Activated CD4-positive, alpha-beta T cell treated with anti-CD3 and anti-CD28 coated beads, Interleukin-2, amount 10 ng/mL, durations not matched to agents 24 days and 14 days (primary cell): ENCODE data around the gene RHOF. TPM values are rescaled to one million over a fixed set of nuclear protein-coding genes. Genes with fewer than 3 reads are reported as not detected.

Experiments used
- DNase-seq: peaks from one replicate; pipeline ENCODE4 v3.0.0; 2022
- H3K27ac Mint-ChIP-seq: one replicate; pipeline ENCODE4 v1.8.0; 2022; ENCODE audit warnings: mild to moderate bottlenecking, mixed read lengths
- H3K27me3 Mint-ChIP-seq: one replicate; pipeline ENCODE4 v1.8.0; 2022; ENCODE audit warnings: mixed read lengths
- H3K36me3 Mint-ChIP-seq: one replicate; pipeline ENCODE4 v1.8.0; 2022; ENCODE audit warnings: low read depth, mild to moderate bottlenecking, mixed read lengths
- H3K4me1 Mint-ChIP-seq: one replicate; pipeline ENCODE4 v1.8.0; 2021; ENCODE audit warnings: mixed read lengths
- H3K4me3 Mint-ChIP-seq: one replicate; pipeline ENCODE4 v1.8.0; 2022; ENCODE audit warnings: mild to moderate bottlenecking, moderate library complexity, mixed read lengths
- H3K9me3 Mint-ChIP-seq: one replicate; pipeline ENCODE4 v1.8.0; 2021; ENCODE audit warnings: mixed read lengths
- intact Hi-C: fragments of 100-400 bp; cut with micrococcal nuclease; formaldehyde crosslinking; loops from one replicate; pipeline ENCODE4 v1.15.1; 2023
- total RNA-seq: library from RNA; stranded (reverse); gene quantifications from 2 replicates; pipeline ENCODE4 v1.2.3, GENCODE V29; 2022

Gene RHOF
- total RNA-seq, 1 donor from 2014 or later: 114 TPM

DNA sequence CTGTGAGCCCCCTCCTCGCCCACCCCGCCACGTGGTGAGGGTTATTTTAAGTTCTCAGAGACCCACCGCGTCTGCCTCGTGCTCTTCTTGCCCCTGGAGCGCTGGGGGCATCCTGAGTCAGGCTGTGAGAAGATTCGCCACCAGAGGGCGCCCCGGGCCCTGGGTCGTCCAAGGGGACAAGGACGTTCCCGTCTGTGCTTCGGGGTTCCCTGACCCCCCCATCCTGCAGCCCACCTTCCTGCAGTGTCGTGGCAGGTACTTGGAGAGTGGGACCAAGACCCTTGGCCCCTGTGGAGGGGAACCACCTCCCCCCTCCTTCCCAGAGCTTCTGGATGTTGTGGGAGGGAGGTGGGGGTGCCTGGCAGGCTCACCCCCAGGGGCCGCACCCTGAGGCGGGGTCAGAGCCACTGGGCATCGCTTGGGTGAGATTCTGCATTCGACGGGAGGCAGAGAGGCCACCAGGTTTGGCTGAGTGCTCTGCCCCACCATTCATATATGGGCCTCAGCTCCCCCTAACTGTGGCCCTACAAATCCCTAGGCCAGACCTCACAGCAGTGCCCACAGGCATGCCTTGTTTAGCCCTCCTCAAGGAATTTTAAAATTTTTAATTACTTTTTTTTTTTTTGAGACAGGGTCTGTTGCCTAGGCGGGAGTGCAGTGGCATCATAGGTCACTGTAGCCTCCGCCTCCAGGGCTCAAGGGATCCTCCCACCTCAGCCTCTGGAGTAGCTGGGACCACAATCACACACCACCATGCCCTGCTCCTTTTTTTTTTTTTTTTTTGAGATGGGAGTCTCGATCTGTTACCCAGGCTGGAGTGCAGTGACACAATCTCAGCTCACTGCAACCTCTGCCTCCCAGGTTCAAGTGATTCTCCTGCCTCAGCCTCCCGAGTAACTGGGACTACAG is 17.0 kb downstream of the RHOF start:
- no peaks in the 10 kb centered on the region for H3K9me3 Mint-ChIP-seq
- H3K36me3 Mint-ChIP-seq: peaks cover 24% of the 10 kb centered on the region
- no peaks in the 10 kb centered on the region for H3K27me3 Mint-ChIP-seq
- intact Hi-C loops: loop anchor here (1.0 kb wide), 2 partner anchors 18 to 36 kb away; no protein-coding TSS in a partner anchor
- H3K27ac Mint-ChIP-seq: peak overlapping the region; percentile 63
- peaks cover 10% of the 10 kb centered on the region for H3K4me1 Mint-ChIP-seq
- peak; percentile 96 for DNase-seq
- H3K4me3 Mint-ChIP-seq: no peak overlapping the region

DNA sequence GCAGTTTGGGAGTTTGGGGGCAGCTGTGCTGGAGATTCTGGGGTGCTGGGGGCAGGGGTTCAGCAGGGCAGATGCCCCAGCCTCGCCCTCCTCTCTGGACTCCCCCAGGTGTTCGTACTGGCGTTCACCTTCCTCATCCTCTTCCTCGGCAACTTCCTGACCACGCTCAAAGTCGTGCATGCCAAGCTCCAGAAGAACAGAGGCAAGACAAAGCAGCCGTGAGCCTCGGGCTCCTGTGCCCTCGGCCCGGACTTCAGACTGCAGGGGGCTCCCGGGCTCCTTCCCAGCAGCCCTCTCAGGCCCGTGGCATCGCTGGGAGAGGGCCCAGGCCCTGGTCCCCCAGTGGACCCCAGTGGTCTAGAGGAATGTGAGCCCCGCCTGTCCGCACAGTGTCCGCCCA is 18.0 kb downstream of the RHOF start:
- no peak for DNase-seq
- Mint-ChIP-seq H3K27me3 (no peaks in the 10 kb centered on the region), H3K9me3 (no peaks in the 10 kb centered on the region), H3K27ac (no peak overlapping the region), H3K36me3 (peaks cover 20% of the 10 kb centered on the region), H3K4me3 (no peak overlapping the region), H3K4me1 (peaks cover 9% of the 10 kb centered on the region)
- intact Hi-C loops: no loop called here

DNA sequence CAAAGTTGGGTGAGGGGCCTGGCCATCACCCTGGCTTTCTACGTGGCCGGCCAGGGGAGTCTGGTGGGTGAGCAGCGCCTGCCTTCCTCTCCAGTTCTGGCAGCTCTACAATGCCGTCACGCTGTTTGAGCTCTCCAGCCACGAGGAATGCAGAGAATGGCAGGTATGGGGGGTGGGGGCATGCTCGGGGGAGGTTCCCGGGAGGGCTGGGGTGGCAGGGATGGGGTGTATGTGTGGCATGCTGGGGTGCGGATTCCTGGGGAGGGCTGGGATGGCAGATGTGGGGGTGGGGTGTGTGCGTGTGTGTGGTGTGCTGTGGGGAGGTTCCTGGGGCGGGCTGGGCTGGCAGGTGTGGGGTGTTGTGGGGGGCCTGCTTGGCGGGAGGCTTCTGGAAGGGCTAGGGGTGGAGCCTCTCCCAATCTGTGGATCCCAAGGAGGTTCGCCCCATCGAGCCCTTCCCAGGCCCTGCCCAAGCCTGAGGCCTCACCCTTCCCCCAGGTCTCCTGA is 18.5 kb downstream of the RHOF start:
- DNase-seq: no peak
- Mint-ChIP-seq H3K4me3 (no peak overlapping the region), H3K27ac (no peak overlapping the region), H3K9me3 (no peaks in the 10 kb centered on the region), H3K36me3 (peaks cover 16% of the 10 kb centered on the region), H3K4me1 (peaks cover 9% of the 10 kb centered on the region), H3K27me3 (no peaks in the 10 kb centered on the region)
- intact Hi-C loops: loop anchor here (5.0 kb wide), 1 partner anchor 63 kb away; the partner anchor contains the start of gene TMEM120B

DNA sequence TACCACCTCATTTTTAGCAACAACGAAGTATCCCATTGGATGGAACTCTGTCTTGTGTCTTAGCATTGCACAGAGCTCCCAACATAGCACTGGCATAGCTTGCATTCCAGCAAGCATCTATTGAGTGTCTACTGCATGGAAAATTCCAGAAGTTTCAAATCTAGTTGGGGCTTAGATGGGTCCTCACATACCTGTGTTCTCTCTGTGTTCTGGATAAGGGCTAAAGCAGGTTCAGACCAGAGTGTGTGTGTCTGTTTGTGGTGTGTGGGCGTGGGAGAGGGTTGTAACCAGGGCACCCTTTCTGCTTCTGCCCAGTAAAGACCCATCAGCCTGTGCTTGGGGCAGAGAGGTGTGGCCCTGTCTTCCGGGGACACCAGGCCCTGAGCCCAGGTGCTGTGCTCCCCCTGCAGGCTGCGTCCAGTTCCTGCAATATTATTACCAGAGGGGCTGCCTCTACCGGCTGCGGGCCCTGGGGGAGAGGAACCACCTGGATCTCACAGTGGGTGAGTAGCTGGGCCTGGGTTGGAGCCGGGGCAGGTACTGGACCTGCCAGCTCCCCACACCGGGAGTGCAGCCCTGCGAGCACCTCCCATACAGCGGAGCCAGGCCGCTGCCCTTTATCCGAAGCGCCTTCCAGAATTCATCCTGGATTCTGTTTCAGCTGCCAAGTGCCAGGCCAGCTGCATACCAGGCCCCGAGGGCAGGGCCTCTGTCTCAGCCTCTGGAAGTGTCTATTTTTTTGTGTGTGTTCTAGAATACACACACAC is 20.3 kb downstream of the RHOF start:
- H3K9me3 Mint-ChIP-seq: no peaks in the 10 kb centered on the region
- H3K27ac Mint-ChIP-seq: no peak overlapping the region
- no peak overlapping the region for H3K4me3 Mint-ChIP-seq

DNA sequence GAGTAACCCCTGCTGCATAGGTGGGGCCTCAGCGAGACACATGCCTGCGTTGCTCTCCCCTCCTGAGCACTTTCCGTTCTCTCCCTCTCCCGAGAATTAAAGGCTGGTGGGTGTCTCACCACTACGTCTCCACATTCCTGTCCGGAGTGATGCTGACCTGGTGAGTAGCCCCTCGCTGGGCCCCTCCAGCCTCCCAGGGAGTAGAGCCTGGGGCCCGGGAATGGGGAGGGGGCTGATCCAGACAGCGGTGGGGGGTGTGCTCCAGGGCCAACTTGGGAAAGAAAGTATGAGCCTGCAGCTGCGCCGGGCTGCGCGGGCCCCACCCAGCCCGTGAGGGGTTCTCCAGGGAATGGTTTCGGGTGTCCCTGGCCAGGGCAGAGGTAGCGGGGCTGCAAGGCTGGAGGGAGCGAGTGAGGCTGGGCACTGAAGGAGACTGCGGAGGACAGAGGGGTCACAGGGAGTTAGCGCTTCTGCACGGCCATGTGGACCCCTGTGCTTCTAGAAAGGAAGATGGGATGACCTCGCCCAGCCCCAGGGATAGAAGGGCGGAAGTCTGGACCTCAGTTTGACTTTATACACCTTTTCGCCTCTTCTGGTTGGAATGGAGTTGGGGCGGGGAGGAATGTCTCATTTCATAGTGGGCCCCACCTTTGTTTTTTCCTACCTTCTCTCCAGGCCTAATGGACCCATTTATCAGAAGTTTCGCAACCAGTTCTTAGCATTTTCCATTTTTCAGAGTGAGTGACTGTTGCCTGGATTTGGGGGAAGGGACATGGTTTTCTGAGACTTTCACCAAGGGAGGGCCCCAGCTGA is 22.5 kb downstream of the RHOF start:
- Mint-ChIP-seq H3K9me3 (no peaks in the 10 kb centered on the region), H3K4me3 (no peak overlapping the region), H3K4me1 (peaks cover 7% of the 10 kb centered on the region), H3K27ac (no peak overlapping the region), H3K27me3 (no peaks in the 10 kb centered on the region), H3K36me3 (peaks cover 1% of the 10 kb centered on the region)
- DNase-seq: no peak
- intact Hi-C loops: loop anchor here (5.0 kb wide), 1 partner anchor 59 kb away; the partner anchor contains the start of gene TMEM120B

More for the DNA sequence above, 20.3 kb downstream of the RHOF start:
- Mint-ChIP-seq H3K36me3 (peaks cover 4% of the 10 kb centered on the region), H3K4me1 (peaks cover 9% of the 10 kb centered on the region), H3K27me3 (no peaks in the 10 kb centered on the region)
- intact Hi-C loops: loop anchor here (1.0 to 5.0 kb wide), 2 partner anchors 61 to 76 kb away; partner anchors contain the start of gene TMEM120B
- DNase-seq: peak; percentile 94

DNA sequence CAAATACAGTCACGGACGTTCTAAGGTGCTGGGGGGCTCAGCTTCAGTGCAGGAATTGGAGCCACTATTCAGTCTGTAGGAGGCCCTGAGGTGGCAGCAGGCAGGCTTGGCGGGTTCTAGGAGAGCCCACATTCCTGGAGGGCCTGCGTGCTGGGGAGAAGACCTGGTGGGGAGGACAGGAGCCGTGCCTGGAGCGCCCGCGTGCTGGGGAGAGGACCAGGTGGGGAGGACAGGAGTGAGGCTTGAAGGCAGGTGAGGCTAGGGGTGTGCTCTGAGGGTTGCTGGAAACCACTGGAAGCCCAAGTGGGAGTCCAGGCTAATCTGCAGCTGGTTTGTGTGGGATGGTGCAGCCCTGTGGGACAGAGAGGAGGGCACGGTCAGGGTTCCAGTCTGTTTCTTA is 23.1 kb downstream of the RHOF start:
- Mint-ChIP-seq H3K27ac (no peak overlapping the region), H3K9me3 (no peaks in the 10 kb centered on the region)
- intact Hi-C loops: loop anchor here (5.0 kb wide), 1 partner anchor 58 kb away; the partner anchor contains the start of gene TMEM120B

DNA sequence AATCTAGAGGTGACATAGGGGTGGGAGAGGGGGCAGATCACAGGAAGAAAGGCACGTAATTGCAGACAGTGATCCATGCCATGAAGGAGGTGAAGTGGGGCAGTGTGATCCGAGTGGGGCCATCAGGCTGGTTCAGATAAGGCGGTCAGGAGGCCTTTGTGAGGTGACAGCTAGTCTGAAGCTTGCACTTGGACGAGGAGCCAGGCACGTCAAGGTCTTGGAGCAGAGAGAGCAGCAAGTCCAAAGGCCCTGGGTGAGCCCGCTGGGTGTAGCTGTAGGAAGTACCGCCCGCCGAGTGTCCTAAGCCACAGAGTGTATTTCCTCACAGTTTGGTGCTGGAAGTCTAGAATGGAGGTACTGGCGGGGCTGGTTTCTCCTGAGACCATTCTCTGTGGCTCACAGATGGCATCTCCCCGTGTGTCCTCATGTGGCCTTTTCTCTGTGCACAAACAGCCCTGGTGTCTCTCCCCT is 23.6 kb downstream of the RHOF start:
- H3K36me3 Mint-ChIP-seq: peaks cover 1% of the 10 kb centered on the region
- H3K9me3 Mint-ChIP-seq: no peaks in the 10 kb centered on the region
- no peak overlapping the region for H3K27ac Mint-ChIP-seq
- peaks cover 7% of the 10 kb centered on the region for H3K4me1 Mint-ChIP-seq
- no peak overlapping the region for H3K4me3 Mint-ChIP-seq
- H3K27me3 Mint-ChIP-seq: no peaks in the 10 kb centered on the region
- DNase-seq: no peak
- intact Hi-C loops: loop anchor here (5.0 kb wide), 1 partner anchor 58 kb away; the partner anchor contains the start of gene TMEM120B

More for the DNA sequence above, 23.1 kb downstream of the RHOF start:
- Mint-ChIP-seq H3K36me3 (peaks cover 1% of the 10 kb centered on the region), H3K27me3 (no peaks in the 10 kb centered on the region), H3K4me1 (peaks cover 7% of the 10 kb centered on the region), H3K4me3 (no peak overlapping the region)
- no peak for DNase-seq

DNA sequence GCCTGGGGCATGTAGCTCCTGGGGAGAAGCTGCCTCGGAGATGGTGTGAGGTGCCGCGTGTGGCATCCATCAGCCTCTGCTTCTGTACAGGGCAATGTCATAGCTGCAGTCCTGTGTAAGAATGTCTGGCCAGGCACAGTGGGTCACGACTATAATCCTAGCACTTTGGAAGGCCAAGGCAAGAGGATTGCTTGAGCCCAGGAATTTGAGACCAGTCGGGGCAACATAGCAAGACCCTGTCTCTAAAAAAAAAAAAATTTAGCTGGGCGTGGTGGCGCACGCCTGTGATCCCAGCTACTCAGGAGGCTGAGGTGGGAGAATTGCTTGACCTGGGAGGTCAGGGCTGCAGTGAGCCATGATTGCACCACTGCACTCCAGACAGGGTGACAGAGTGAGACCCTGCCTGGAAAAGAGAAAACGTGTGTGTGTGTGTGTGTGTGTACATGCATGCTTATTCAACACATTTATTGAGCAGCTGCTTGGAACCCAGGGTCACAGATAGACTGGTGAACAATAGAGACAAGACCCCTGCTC is 24.1 kb downstream of the RHOF start:
- H3K27ac Mint-ChIP-seq: no peak overlapping the region

DNA sequence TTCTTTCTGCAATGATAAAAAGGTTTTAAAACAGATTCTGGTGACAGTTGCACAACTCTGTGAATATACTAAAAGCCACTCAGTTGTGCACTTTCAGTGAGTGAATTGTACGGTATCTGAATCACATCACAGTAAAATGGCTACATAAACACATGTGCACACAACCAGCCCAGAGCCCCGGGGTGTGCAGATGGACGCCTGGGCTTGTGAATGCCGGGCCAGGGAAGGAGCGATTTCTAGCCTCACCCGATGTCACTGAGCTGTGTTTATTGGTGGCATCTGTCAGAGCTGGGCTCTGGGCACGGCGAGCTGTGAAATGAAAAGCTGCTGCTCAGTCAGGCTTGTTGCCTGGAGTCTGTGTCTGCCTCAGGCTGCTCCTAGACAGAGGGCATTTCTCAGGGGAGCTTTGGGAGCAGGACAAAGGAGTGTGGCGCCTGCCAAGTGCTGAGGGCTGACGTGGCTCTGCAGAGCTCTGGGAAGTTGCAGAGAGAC is 25.9 kb downstream of the RHOF start:
- Mint-ChIP-seq H3K36me3 (peaks cover 1% of the 10 kb centered on the region), H3K4me3 (no peak overlapping the region), H3K27ac (no peak overlapping the region), H3K9me3 (no peaks in the 10 kb centered on the region), H3K4me1 (peaks cover 3% of the 10 kb centered on the region), H3K27me3 (no peaks in the 10 kb centered on the region)
- intact Hi-C loops: no loop called here
- DNase-seq: no peak

More for the DNA sequence above, 24.1 kb downstream of the RHOF start:
- H3K36me3 Mint-ChIP-seq: peaks cover 1% of the 10 kb centered on the region
- H3K4me1 Mint-ChIP-seq: peaks cover 7% of the 10 kb centered on the region
- H3K27me3 Mint-ChIP-seq: no peaks in the 10 kb centered on the region
- no peak overlapping the region for H3K4me3 Mint-ChIP-seq
- intact Hi-C loops: no loop called here
- no peak for DNase-seq
- H3K9me3 Mint-ChIP-seq: no peaks in the 10 kb centered on the region

DNA sequence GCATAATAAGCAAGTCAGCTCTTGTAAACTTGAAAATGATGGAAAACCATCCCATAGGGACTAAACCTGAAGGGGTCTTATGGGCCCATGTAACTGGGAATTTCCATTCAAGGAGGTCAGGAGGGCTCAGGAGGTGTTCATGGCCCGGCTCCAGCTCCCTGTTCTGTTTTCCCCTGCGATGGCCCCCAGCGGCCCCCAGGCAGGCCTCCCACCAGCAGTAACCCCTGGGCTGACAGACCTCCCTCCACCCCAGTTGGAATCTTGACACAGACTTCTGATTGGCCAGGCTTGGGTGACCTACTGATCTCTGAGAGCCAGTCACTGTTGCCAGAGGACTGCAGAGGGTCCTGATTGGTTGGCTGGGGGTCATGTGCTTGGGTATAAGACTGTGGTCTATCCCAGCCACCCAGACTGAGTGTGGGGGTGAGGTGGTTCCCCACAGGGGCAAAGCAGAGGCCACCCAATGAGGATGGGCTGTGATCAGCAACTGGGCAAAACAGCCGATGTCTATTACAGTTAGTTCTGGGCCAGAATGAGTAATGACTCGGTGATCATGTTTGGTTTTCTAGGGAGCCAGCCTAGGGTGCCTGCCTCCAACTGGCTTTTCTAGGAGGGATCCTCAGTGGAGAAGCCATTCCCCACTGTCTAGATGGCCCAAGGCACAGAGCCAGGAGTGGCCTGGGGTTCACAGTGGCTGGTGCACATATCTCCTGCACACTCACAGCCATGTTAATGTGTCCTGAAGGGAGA is 27.0 kb downstream of the RHOF start:
- H3K27ac Mint-ChIP-seq: no peak overlapping the region
- H3K4me1 Mint-ChIP-seq: no peaks in the 10 kb centered on the region
- intact Hi-C loops: no loop called here
- H3K4me3 Mint-ChIP-seq: no peak overlapping the region
- peaks cover 5% of the 10 kb centered on the region for H3K36me3 Mint-ChIP-seq
- no peaks in the 10 kb centered on the region for H3K27me3 Mint-ChIP-seq
- H3K9me3 Mint-ChIP-seq: no peaks in the 10 kb centered on the region
- DNase-seq: no peak

DNA sequence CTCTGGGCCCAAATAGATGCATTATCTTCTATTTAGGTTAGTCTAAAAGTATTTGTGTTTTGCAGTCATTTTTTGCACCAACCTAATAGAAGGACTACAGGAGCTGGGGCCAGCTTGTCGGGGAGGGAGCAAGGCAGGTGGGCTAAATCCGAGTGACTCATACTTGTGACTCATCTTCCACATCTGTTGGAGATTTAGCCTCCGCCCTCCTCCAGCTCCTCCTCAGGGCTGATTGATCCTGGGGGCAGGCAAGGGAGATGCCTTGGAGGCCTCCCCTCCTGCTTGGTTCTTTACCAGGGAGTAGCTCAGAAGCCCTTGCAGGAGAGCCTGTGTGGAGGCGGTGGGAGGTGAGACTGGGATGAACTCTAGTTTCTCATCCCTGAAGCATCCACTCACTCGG is 27.9 kb downstream of the RHOF start:
- Mint-ChIP-seq H3K9me3 (no peaks in the 10 kb centered on the region), H3K36me3 (peaks cover 5% of the 10 kb centered on the region), H3K4me3 (no peak overlapping the region), H3K27ac (no peak overlapping the region), H3K4me1 (no peaks in the 10 kb centered on the region), H3K27me3 (no peaks in the 10 kb centered on the region)
- no peak for DNase-seq
- intact Hi-C loops: no loop called here

DNA sequence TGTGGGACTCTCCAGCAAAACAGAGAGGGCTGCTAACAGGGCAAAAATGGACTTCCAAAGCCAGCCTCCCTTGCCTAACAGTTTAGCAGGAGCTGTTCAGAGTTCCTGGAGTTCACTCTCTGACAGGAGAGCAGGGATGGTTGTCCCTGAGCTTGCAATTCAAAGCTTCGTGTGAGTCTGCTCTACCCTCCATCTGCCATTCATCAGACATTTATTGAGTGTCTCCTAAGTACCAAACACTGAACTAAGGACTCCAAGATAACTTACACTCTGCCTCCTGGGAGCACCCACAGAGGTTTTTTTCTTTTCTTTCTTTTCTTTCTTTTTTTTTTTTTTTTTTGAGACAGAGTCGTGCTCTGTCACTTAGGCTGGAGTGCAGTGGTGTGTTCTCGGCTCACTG is 28.7 kb downstream of the RHOF start:
- H3K36me3 Mint-ChIP-seq: peaks cover 5% of the 10 kb centered on the region
- no peaks in the 10 kb centered on the region for H3K27me3 Mint-ChIP-seq
- H3K4me1 Mint-ChIP-seq: no peaks in the 10 kb centered on the region
- no peak overlapping the region for H3K4me3 Mint-ChIP-seq
- H3K27ac Mint-ChIP-seq: no peak overlapping the region
- no peak for DNase-seq
- intact Hi-C loops: no loop called here
- H3K9me3 Mint-ChIP-seq: no peaks in the 10 kb centered on the region
